Stimulated activated CD8-positive, alpha-beta memory T cell treated with anti-CD3 and anti-CD28 coated beads, Interleukin-7, amount 100 ng/mL, for 4 hours (primary cell): Measurements from ENCODE around the gene HDDC2.
A peak's percentile ranks its signal among the peaks of the same experiment; 100 is the strongest.

Experiments used
- DNase-seq, 2 donors: peaks; one replicate each; pipeline ENCODE4 v3.0.0-alpha.2; 2020; ENCODE audit warnings: low read depth in 2 of 2

The HDDC2 gene

GRCh38 chr6:125301435-125302391, at the start of gene HDDC2:
Gene HDDC2, minus strand, starts transcription at chr6:125301967. Its CDS starts 35 bp downstream, at chr6:125301932.
- peak in 1 of 2 donors; percentile 41 for DNase-seq

GRCh38 chr6:125346926-125347563, 45.3 kb upstream of the HDDC2 start:
- DNase-seq, result no peak

- DNase-seq, result no peak
These were observed 44.6 kb upstream of the HDDC2 start for GRCh38 chr6:125346201-125346925.

GRCh38 chr6:125341460-125341859, 39.7 kb upstream of the HDDC2 start:
- no peak for DNase-seq

GRCh38 chr6:125340991-125341390, 39.2 kb upstream of the HDDC2 start:
- DNase-seq, result no peak

- no peak for DNase-seq
These were observed 38.5 kb upstream of the HDDC2 start for GRCh38 chr6:125340175-125340835.

- no peak for DNase-seq
These were observed 37.9 kb upstream of the HDDC2 start for GRCh38 chr6:125339653-125340052.

- no peak for DNase-seq
These were observed 36.6 kb upstream of the HDDC2 start for GRCh38 chr6:125338381-125338780.

GRCh38 chr6:125337706-125338105, 35.9 kb upstream of the HDDC2 start:
- no peak for DNase-seq

GRCh38 chr6:125332664-125333063, 30.9 kb upstream of the HDDC2 start:
- no peak for DNase-seq

- DNase-seq, result no peak
These were observed 23.8 kb upstream of the HDDC2 start for GRCh38 chr6:125325586-125325985.

GRCh38 chr6:125323376-125323775, 21.6 kb upstream of the HDDC2 start:
- DNase-seq, result no peak

- DNase-seq, result no peak
These were observed 14.9 kb upstream of the HDDC2 start for GRCh38 chr6:125316621-125317020.

- DNase-seq, result no peak
These were observed 13.8 kb upstream of the HDDC2 start for GRCh38 chr6:125315548-125315947.

GRCh38 chr6:125314009-125314581, 12.3 kb upstream of the HDDC2 start:
- DNase-seq, result no peak

GRCh38 chr6:125312950-125313349, 11.2 kb upstream of the HDDC2 start:
- DNase-seq, result no peak

GRCh38 chr6:125312478-125312877, 10.7 kb upstream of the HDDC2 start:
- DNase-seq, result no peak

- DNase-seq, result no peak
These were observed 9.4 kb upstream of the HDDC2 start for GRCh38 chr6:125310994-125311649.

- DNase-seq, result no peak
These were observed 6.3 kb upstream of the HDDC2 start for GRCh38 chr6:125307964-125308615.

- no peak for DNase-seq
These were observed 5.5 kb upstream of the HDDC2 start for GRCh38 chr6:125307150-125307838.
